ENCODE data around the gene SDC4. TPM values are rescaled to one million over a fixed set of nuclear protein-coding genes. Genes with fewer than 3 reads are reported as not detected.

The SDC4 gene
- total RNA-seq, 1 donor from 2014 or later = 65.1 TPM

DNA sequence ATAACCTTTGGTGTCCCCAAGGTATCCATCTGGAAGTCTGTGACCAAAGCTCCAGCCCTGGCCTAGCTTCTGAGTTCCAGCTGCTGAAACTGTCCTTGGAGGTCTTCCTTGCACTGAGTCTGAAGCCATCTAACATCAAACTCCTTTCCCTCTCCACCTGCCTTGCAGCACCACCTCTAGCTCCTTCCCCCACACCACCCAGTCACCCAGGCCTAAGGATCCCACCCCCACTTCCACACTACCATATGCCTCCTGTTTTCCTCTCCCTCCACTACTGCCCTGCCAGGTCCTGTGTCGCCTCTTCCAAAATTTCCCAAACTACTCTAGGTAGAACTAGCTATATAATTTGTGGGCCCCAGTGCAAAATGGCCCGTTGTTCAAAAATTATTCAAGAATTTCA, 29.3 kb downstream of the SDC4 start:
- DNase-seq (ENCODE audit: low read depth in 2 of 2) = no peak

DNA sequence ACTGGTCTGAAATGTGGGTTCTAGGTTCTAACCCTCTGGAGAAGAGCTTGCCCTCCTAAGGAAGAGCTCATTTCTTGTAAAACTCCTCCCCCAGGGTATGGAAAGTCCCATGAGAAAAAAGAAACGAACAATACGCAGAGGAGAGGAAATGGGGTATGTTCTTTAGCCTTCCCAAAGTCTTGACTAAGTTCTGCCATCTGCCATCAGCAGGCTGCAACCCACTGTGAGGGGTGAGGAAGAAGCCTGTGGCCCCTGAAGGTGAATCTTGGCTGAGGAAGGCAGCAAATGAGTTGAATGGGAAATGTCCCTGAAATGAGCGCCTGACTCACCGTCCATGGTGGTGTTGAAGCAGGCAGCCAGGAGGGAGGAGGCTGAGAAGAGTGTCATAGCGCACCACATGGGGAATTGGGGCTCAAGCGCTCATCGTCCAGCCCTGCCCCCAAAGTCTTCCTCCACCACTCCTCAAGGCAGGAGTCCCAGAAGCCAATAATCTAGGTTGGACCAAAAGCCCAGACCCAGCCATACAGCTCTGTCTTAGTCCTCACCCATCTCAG, 29.8 kb downstream of the SDC4 start:
- DNase-seq (ENCODE audit: low read depth in 2 of 2) = no peak

DNA sequence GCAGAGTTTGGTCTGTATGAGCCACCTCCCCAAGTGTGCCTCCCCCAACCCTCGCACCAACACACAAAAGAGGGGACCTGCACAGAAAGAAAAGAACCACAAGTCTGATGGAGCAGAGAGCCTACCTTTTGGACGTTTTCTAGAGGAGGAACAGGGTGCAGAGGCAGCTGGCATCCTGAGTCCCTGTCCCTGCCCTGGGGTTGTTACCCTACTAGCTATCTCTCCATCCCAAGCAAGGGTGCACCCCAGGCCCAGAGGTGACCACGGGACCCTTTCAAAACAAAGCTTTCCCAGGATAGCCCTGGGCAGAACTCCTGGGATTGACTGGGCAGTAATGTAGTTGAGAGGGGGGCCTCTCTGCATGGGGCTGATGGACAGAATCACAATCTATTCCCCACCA, 30.4 kb downstream of the SDC4 start:
- no peak for DNase-seq (ENCODE audit: low read depth in 2 of 2)

DNA sequence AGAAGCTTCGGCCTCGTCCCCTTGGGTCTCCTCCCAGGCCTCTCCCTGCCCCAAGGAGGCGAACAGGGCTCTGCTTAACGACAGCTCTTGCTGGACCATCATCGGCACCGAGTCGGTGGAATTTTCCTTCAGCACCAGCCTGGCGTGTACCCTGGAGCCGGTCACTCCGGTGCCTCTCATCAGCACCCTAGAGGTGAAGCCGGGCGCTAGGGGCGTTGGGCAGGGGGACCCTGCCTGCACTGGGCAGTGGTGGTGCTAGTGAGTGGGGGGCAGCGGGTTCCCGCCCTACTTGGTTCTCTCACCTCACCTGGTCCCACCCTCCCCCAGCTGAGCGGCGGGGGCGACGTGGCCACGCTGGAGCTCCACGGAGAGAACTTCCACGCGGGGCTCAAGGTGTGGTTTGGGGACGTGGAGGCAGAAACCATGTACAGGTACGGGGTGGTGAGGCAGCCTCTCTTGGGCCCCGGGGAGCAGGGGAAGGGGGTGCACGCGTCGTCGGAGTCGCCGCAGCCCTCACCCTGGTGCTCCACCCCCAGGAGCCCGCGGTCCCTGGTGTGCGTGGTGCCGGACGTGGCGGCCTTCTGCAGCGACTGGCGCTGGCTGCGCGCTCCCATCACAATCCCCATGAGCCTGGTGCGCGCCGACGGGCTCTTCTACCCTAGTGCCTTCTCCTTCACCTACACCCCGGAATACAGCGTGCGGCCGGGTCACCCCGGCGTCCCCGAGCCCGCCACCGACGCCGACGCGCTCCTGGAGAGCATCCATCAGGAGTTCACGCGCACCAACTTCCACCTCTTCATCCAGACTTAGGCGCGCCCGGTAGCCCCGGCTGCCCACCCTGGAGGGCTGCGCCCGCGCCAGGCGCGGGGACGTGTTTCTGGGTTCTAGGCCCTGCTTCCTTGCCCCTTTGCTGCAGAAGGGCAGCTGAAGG, 31.8 kb downstream of the SDC4 start:
- DNase-seq (ENCODE audit: low read depth in 2 of 2) = no peak

DNA sequence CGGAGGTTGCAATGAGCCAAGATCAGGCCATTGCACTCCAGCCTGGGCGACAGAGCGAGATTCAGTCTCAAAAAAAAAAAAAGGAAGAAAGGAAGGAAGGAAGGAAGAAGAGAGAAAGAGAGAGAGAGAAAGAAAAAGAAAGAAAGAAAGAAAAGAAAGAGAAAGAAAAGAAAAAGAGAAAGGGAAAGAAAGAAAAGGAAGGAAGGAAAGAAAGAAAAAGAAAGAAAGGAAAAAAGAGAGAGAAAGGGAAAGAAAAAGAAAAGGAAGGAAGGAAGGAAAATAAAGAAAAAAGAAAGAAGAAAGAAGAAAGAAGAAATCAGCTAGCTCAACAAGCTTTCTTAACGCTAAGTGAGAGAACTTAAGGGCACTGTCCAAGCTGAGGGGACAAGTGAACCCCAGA, 32.6 kb downstream of the SDC4 start:
- no peak for DNase-seq (ENCODE audit: low read depth in 2 of 2)

DNA sequence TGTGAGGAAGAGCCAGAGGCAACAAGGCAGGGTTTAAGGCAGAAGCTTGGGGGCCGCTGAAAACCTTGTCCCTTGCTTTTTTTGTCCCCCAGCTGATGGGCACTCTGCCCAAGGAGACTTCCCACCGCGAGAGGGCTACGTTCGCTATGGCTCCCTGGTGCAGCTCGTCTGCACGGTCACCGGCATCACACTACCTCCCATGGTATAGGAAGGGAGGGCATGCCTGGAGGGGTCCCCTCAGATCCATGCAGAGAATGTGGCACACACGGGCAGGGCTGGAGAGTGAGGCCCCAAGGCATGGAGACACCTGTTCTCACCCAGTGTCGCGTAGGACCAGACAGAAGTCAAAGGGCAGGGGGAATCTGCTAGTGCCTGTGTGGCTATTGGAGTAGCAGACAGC, 34.3 kb downstream of the SDC4 start:
- DNase-seq (ENCODE audit: low read depth in 2 of 2) = no peak

DNA sequence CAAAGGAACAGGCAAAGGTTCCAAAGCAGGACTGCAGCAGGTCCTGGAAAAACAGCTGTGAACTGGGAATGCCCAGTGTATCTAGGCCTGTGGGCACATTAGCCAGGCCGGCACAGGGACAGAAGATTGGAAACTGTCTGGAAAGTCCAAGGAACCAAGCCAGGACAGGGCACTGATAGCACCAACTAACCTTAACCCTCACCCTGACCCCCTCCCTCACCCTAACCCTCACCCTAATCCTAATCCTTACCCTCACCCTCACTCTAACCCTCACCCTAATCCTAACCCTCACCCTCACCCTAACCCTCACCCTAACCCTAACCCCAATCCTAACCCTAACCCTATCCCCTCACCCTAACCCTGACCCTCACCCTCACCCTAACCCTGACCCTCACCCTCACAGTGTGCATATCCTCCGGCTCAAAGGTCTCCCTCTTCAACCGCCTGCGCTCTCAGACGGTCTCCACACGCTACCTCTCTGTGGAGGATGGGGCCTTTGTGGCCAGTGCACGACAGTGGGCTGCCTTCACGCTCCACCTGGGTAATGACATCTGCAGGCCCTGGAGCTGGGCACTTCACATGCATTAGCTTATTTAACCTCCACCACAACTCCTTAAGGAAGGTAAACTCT, 35.0 kb downstream of the SDC4 start:
- no peak for DNase-seq (ENCODE audit: low read depth in 2 of 2)

DNA sequence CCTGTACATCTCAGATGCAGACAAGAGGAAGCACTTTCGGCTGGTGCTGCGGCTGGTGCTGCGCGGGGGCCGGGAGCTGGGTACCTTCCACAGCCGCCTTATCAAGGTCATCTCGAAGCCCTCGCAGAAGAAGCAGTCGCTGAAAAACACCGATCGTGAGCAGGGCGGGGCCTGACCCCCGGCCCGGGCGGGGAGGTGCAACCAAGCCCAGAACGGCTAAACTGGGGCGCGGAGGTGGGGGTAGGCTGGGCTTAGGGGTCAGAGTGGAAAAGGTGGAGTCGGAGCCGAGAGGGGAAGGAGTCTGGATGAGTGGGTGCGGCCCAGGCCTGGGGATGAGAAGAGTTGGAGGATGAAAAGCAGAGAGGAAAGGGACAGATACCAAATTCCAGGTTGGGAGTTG, 36.0 kb downstream of the SDC4 start:
- DNase-seq (ENCODE audit: low read depth in 2 of 2) = no peak

DNA sequence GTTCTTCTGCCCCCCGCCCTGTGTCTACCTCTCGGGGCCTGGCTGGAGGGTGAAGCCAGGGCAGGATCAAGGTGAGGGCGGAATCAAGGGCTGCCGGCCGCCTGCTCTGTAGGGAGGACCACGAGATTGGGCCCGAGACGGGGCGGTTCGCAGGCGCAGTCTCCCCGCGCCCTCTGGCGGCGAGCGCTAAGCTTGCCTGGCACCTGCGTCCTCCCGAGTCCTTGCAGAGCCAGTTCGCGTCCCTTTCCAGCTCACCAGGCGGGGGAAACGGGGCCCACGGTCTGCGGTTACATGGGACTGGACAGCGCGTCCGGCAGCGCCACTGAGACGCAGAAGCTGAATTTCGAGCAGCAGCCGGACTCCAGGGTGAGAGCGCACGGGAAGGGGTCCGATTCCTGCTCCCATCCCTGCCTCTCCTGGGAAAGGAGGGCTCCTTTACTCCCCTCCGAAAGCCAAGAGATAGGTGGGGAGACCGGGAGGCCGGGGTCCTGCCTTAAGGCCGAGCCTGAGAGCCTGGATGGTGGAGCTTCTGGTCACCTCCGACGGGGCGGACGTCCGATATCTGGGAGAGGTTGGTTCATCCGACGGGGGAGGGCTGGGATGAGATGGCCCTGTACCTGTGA, 36.5 kb downstream of the SDC4 start:
- peak; percentile 54 to 65 for DNase-seq (ENCODE audit: low read depth in 2 of 2)

DNA sequence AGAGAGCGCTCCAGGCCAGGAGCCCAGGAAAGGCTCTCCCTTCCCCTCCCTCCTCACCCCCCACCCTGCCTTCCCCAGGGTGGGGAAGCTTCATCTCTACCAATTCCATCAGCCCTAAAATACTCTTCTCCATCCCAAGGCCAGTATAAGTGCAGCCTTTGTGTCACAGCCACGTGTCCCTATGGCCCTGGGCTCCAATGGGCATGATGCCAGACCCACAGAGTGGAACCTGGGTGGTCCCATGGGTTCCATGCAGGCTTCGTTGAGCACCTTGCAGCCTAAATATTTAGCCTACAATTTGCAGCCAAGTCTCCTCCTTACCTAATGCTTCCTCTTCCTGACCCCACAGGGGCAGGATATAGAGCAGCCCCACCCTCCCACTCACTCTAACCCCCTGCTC, 39.1 kb downstream of the SDC4 start:
- no peak for DNase-seq (ENCODE audit: low read depth in 2 of 2)

DNA sequence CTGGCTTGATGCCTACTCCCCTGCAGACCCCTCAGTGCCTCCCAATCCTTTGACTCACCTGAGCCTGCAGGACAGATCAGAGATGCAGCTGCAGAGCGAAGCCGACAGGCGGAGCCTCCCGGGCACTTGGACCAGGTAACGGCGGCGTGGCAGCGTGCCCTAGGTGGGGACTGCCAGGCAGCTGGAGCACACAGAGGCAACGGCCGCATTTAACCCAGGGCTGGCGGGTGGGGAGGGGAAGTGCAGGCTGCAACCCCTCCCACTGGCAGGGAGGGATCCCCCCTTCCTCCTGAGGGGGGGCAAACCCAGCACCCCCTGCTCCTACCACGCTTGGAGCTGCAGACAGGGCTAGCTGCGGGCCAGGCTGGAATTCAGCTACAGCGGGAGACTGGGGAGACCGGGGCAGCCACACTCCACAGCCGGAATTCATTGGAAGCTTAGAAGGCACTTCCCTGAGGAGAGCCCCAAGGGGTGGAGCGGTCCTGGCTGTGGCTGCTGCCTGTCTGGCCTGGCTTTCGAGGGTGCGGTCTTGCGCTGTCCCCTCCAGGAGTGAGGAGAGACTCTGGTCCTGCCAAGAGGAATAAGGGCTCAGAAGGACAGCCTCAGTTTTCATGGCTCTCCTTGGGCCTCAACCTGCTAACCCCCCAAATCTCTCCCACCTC, 40.0 kb downstream of the SDC4 start, which contains the start of gene MATN4:
Gene MATN4, minus strand, starts transcription at position 183 of the 662 bp plus-strand sequence. CDS start 2,717 bp downstream, outside the sequence.
- DNase-seq (ENCODE audit: low read depth in 2 of 2) = no peak

DNA sequence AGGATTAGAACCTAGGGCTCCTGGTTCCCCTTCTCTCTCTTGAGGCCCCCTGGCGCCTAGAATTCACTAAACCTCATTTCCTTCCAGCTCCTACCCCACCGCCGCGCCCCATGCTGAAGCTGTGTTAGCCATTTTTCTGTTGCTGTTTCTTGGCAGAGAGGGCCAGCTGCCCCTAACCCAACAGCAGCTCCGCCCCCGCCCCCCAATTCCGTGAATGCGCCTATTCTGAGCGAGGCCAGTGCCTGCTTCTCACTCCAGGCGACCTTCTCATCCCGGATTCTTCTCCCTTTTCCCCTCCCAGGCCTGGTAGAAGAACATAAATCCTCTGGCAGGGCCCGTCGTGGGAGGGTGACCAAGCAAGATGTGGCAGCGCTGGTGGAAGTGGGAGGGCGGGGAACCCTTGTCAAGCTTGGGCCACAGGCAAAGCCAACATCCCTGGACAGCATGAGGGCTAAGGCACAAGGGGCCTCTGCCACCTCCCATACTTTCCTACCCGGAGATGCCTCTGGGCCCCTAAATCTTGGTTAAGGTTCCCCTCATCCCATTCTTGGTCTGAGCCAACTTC, 41.1 kb downstream of the SDC4 start:
- no peak for DNase-seq (ENCODE audit: low read depth in 2 of 2)

DNA sequence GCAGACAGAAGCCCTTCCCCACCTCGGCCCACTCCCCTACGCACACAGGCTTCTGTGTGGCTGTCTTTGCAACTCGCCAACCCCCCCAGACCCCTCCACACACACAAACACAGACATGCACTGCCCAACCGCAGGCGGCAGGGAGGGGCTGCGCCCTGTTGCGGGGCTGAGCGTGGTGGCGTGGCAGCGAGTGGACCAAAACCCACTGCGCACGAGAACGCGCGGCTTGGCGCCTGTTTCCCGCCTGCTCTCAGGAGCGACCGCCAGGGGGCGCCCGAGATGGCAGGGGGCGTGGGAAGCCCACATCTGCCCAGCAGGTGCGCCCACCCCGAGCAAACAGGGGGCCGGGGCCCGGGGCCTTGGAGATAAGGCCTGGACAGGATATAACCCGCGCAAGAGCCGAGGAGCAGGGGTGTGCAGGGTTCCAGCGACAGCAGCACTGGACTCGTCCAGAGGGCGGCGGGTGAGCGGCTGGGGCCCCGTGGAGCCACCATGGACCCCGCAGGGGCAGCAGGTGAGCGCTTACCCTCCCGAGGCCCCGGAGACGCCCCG, 41.7 kb downstream of the SDC4 start, which contains the start of gene RBPJL:
Gene RBPJL, plus strand, starts transcription at position 410 of the 552 bp plus-strand sequence. Its CDS starts 83 bp downstream, at position 493.
- peak in 1 of 2 donors; percentile 33 for DNase-seq (ENCODE audit: low read depth in 2 of 2)

DNA sequence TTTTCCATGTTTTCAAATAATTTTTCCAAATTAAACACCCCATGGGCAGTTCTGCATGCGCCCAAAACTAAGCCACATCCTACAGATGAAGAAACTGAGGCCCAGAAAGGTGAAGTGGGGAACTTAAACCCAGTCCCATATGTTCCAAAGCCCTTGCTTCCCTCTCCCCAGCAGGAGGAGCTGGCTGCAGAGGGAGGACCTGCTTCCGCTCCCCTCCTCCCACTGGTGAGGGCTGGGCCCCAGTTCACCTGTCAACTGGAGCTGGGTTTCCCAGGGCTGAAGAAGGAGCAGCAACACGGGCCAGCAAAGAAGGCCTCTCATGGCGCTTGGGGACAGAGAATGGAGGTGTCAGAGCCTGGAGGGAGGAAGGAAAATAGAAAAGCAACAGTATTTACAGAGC, 43.0 kb downstream of the SDC4 start:
- no peak for DNase-seq (ENCODE audit: low read depth in 2 of 2)

DNA sequence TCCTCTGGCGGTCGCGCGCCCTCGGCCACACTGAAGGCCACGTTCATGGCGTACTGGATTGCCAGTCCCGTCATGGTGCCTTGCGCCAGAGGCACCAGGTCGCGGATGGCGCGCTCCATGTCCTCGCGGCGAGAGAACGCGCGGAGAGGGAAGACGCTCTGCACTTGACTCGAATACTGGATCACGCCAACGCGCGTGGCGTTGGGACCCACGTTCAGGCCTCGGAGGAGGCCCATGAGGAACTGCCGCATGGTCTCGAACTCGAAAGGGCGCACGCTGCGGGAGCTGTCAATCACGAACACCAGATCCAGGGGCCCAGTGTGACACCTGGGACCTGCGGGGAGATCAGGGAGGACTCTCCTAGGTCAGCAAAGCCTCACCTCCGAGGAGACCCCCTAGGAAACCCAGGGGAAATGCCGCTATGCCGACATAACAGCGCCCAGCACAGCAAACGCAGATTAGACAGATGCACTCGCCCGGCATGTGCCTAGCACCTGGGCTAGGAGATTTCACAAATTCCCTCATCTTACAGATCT, 43.7 kb downstream of the SDC4 start:
- DNase-seq (ENCODE audit: low read depth in 2 of 2) = no peak

DNA sequence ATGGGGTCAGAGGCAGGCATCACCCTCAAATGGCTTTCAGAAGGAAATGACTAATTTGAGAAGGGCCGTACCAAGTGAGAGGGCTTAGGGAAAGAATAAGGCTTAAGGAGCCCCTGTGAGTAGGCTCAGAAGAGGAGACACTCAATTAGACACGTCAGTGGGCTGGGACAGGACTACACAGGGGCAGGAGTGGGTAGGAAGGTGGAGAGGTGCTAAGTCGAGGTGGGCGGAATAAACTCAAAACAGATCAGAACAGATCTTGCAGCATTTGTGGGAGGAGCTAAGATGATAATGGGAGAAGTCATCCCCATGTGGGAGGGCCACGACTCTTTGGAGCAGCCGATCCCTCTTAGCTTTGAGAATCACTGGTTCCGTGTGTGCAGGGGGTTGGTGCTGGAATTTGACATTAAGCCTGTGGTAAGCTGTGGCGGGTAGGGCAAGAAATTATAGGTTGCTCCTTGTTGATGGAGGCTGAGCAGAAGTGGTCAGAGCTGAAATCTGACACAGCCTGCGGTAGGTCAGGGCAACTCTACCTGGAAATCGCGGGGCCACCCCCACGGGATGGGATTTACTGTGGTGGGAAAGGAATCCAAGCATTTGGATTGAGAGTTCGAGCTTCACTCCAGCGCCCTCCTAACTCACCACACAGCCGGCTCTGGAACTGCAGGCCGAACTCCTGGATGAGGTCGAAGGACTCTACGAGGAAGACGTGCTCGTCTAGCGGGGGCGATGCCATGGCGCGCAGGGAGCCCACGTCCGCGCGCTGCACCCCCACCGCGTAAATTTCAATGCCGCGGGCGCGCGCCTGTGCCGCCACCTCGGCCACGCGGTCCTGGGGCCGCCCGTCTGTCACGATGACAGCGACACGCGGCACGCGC, 44.4 kb downstream of the SDC4 start:
- no peak for DNase-seq (ENCODE audit: low read depth in 2 of 2)

DNA sequence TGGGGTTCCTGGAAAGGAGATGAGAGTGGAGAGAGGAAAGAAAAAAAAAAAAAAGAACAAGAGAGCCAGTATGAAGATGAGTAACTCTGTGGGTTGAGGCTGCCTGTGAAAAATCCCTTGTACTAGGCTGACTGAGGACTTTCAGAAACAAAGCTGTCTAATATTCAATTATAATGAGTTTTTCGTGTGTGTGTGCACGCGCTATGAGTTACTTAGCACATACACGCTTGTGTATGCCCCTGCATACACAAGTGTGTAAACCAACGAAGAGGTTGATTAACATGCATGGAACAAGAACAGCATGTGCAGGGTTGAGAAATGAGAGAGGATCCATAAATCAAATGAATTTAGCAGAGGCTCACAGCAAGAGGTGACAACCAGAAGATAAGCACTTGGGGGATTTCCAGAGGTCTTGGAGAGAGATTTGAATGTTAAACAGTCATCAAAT, 46.4 kb downstream of the SDC4 start:
- DNase-seq (ENCODE audit: low read depth in 2 of 2) = no peak

DNA sequence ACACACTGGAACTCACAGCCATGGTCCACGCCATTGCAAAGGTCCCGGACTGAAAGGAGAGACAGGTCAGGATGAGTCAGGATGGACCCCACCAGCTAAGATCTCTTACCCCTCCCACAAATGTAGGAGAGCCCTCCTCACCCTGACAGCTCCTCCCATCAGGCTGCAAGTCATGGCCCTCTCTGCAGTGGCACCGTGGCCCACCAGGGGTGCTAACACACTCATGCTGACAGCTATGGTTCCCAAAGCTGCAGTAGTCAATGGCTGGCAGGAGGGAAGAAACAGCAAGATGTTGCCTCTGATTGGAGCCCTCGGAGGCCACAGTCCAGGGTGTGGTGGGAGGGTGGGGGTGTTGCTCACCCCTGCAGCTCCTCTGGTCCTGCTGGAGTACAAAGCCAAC, 47.3 kb downstream of the SDC4 start:
- DNase-seq (ENCODE audit: low read depth in 2 of 2) = peak; percentile 33 to 39

DNA sequence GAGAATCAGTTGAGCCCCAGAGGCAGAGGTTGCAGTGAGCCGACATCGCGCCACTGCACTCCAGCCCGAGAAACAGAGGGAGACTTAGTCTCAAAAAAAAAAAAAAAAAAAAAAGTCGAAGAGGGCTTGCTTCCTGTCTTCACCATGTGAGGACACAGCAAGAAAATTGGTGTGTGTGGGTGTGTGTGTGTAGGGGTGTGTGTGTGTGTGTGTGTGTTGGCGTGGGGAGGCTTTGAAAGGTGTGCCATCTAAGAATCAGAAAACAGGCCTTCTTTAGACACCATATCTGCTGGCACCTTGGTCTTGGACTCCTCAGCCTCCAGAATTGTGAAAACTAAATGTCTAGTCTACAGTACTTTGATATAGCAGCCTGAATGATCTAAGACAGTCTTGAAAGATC, 48.4 kb downstream of the SDC4 start:
- no peak for DNase-seq (ENCODE audit: low read depth in 2 of 2)
